ENCODE results near the gene EPS15.
"Not testable (repeated sequence)": the region's sequence is repeated elsewhere in the genome, so short reads cannot be mapped to it uniquely, and the experiment has no call there.

The EPS15 gene

GRCh38 chr1:51506537-51506936 lies 12.5 kb downstream of the EPS15 start:
- no peak overlapping the region for H3K4me3 ChIP-seq (ENCODE audit: low read depth, low read length)
- no peak for DNase-seq (ENCODE audit: low read depth)
- TF ChIP-seq CTCF (IDR thresholded peaks at IDR 0.05; ENCODE audit: control insufficient read depth, extremely low read depth, insufficient read depth) = no peak

GRCh38 chr1:51504806-51505525 lies 14.1 kb downstream of the EPS15 start:
- DNase-seq (ENCODE audit: low read depth) = no peak
- no peak for TF ChIP-seq CTCF (IDR thresholded peaks at IDR 0.05; ENCODE audit: control insufficient read depth, extremely low read depth, insufficient read depth)
- H3K4me3 ChIP-seq (ENCODE audit: low read depth, low read length) = no peak overlapping the region

GRCh38 chr1:51501218-51501630 lies 17.8 kb downstream of the EPS15 start:
- DNase-seq (ENCODE audit: low read depth); H3K4me3 ChIP-seq (ENCODE audit: low read depth, low read length): not testable (repeated sequence)

- H3K4me3 ChIP-seq (ENCODE audit: low read depth, low read length) = no peak overlapping the region
- no peak for TF ChIP-seq CTCF (IDR thresholded peaks at IDR 0.05; ENCODE audit: control insufficient read depth, extremely low read depth, insufficient read depth)
- no peak for DNase-seq (ENCODE audit: low read depth)
These were observed 19.4 kb downstream of the EPS15 start for GRCh38 chr1:51499694-51500093.

GRCh38 chr1:51498924-51499323 lies 20.1 kb downstream of the EPS15 start:
- no peak overlapping the region for H3K4me3 ChIP-seq (ENCODE audit: low read depth, low read length)
- DNase-seq (ENCODE audit: low read depth) = no peak
- TF ChIP-seq CTCF (IDR thresholded peaks at IDR 0.05; ENCODE audit: control insufficient read depth, extremely low read depth, insufficient read depth) = no peak

GRCh38 chr1:51497340-51497739 lies 21.7 kb downstream of the EPS15 start:
- no peak overlapping the region for H3K4me3 ChIP-seq (ENCODE audit: low read depth, low read length)
- no peak for TF ChIP-seq CTCF (IDR thresholded peaks at IDR 0.05; ENCODE audit: control insufficient read depth, extremely low read depth, insufficient read depth)
- DNase-seq (ENCODE audit: low read depth) = no peak

GRCh38 chr1:51494138-51494830 lies 24.8 kb downstream of the EPS15 start:
- no peak overlapping the region for H3K4me3 ChIP-seq (ENCODE audit: low read depth, low read length)
- TF ChIP-seq CTCF (IDR thresholded peaks at IDR 0.05; ENCODE audit: control insufficient read depth, extremely low read depth, insufficient read depth) = no peak
- DNase-seq (ENCODE audit: low read depth) = no peak
